SH-SY5Y (cell line): ENCODE measurements around the gene WNK1.

ENCODE experiments used
- GATA2 ChIP-seq: IDR thresholded peaks from 2 replicates; pipeline ENCODE4 v1.6.1; 2011; ENCODE audit warnings: mild to moderate bottlenecking, low read depth, low read length
- GATA3 ChIP-seq: IDR thresholded peaks from 2 replicates; pipeline ENCODE4 v1.6.1; 2011; ENCODE audit warnings: low read depth, mild to moderate bottlenecking, low read length, moderate library complexity

DNA sequence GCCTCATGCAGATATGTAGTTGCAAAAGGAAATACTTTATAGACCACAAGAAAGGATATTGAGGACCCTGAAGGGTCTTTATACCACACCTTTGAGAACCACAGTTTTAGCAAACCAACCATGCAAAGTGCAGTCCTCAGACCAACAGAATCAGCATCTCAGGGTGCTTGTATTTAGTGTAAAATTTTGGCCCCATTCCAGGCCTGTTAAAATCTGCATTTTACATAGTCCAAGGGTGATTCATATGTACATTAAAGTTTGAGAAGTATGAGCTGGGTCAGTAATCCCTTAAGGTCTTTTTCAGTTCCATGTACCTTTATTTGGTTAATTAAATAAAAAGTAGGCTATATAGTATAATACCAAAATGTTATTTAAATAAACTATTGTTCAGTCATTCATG is 91.2 kb downstream of the WNK1 start:
- TF ChIP-seq GATA3 (no peak), GATA2 (no peak)
